ENCODE data around the gene GDAP1L1.
"Not testable (repeated sequence)": the region's sequence is repeated elsewhere in the genome, so short reads cannot be mapped to it uniquely, and the experiment has no call there.

Gene GDAP1L1

GRCh38 chr20:44256961-44257360 lies 9.9 kb downstream of the GDAP1L1 start:
- DNase-seq, result no peak

DNA sequence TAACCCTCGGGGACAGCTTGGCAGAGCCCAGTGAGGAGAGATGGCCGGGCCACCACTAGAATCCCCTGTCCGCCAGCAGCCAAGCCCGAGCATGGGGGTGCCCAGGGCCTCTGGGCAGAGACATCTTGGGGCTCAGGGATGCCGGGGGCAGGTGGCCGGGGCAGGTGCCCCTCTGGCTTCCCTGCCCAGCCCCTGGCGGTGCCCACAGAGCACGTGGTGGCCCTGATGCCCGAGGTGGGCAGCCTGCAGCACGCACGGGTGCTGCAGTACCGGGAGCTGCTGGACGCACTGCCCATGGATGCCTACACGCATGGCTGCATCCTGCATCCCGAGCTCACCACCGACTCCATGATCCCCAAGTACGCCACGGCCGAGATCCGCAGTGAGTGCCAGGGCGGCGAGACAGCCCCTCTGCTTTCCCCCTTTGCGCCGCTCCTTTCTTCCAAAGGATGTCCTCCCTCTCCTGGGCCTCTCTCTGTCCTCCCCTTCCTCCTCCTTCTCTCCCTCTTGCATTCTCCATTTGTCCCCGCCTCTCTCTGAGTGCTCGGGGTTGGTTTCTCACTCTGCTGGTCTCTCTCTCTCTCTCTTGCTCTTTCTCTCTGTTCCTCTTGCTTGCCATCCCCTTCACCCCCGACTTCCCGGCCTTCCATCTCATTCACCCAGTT lies 11.2 kb downstream of the GDAP1L1 start:
- DNase-seq, result no peak

GRCh38 chr20:44264287-44264686 lies 17.2 kb downstream of the GDAP1L1 start:
- DNase-seq, result no peak

GRCh38 chr20:44268802-44269201 lies 21.7 kb downstream of the GDAP1L1 start:
- DNase-seq, result no peak

GRCh38 chr20:44271915-44272663 lies 25.0 kb downstream of the GDAP1L1 start:
- DNase-seq, result no peak

GRCh38 chr20:44273231-44274215 lies 26.4 kb downstream of the GDAP1L1 start:
- DNase-seq, result no peak

- DNase-seq, result no peak
These were observed 27.4 kb downstream of the GDAP1L1 start for GRCh38 chr20:44274303-44275017.

DNA sequence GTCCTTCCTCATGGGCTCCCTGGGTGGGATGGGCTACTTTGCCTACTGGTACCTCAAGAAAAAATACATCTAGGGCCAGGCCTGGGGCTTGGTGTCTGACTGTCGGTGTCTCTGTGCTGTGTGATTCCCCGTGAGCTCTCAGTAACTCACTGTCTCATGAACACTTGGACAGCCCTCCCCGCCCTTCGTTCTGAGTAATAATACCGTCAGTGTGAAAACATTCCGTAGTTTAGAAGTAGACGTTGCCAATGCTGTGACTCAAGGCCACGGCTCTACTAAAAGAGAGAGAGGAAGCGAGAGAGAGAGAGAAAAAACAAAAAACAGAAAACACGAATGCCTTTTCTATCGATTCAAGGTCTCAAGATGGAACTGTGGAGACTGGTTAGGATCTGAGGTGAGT lies 32.1 kb downstream of the GDAP1L1 start:
- DNase-seq, result no peak

GRCh38 chr20:44280387-44280786 lies 33.3 kb downstream of the GDAP1L1 start:
- DNase-seq, result no peak

DNA sequence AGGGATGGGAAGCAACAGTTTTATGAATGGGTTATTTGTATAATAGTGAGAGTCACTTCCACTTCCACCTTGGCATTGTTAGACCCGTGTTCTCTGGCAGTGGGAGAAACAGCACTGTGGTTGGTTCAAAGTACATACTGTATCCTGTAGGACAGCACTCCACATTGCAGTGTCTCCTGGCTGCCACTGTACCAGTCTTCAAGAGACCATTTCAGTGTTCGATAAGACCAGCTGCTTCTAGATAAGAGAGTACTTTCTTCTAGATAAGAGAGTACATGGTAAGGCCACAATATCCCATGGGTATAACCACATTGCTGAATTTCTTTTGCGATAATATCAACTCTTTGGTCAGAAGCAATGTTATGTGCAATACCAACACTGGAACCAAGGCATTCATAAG lies 35.1 kb downstream of the GDAP1L1 start:
- DNase-seq, result no peak

- no peak for DNase-seq
These were observed 36.9 kb downstream of the GDAP1L1 start for GRCh38 chr20:44284032-44284431.

- DNase-seq, result no peak
These were observed 40.4 kb downstream of the GDAP1L1 start for GRCh38 chr20:44287272-44288097.

- DNase-seq, result no peak
These were observed 41.1 kb downstream of the GDAP1L1 start for GRCh38 chr20:44288252-44288651.

DNA sequence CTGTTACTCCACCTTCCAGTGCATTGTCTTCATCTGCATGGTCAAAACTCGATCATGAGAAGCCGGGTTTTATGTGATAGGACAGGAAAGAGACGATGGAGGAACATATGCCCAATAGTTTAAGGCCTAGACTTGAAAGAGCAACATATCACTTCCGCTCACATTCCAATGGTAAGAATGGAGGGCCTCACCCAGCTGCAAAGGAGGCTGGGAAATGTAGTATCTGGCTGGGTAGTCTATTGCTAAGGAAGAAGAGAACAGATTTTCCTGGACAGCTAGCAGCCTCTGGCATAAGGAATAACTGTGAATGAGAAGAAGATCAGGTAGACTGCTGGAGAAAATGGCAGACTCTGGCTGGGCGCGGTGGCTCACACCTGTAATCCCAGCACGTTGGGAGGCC lies 44.6 kb downstream of the GDAP1L1 start:
- DNase-seq, result no peak

GRCh38 chr20:44296011-44296410 lies 48.9 kb downstream of the GDAP1L1 start:
- DNase-seq, result no peak

GRCh38 chr20:44297721-44298120 lies 50.6 kb downstream of the GDAP1L1 start:
- DNase-seq, result no peak

DNA sequence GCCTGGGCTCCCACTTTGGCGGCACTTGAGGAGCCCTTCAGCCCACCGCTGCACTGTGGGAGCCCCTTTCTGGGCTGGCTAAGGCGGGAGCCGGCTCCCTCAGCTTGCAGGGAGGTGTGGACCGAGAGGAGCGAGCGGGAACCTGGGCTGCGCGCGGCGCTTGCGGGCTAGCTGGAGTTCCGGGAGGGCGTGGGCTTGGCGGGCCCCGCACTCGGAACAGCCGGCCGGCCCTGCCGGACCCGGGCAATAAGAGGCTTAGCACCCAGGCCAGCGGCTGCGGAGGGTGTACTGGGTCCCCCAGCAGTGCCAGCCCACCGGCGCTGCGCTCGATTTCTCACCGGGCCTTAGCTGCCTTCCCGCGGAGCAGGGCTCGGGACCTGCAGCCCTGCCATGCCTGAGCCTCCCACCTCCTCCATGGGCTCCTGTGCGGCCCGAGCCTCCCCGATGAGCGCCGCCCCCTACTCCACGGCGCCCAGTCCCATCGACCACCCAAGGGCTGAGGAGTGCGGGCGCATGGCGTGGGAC lies 52.0 kb downstream of the GDAP1L1 start:
- not testable (repeated sequence) for DNase-seq

- DNase-seq, result no peak
These were observed 54.2 kb downstream of the GDAP1L1 start for GRCh38 chr20:44301285-44301684.

DNA sequence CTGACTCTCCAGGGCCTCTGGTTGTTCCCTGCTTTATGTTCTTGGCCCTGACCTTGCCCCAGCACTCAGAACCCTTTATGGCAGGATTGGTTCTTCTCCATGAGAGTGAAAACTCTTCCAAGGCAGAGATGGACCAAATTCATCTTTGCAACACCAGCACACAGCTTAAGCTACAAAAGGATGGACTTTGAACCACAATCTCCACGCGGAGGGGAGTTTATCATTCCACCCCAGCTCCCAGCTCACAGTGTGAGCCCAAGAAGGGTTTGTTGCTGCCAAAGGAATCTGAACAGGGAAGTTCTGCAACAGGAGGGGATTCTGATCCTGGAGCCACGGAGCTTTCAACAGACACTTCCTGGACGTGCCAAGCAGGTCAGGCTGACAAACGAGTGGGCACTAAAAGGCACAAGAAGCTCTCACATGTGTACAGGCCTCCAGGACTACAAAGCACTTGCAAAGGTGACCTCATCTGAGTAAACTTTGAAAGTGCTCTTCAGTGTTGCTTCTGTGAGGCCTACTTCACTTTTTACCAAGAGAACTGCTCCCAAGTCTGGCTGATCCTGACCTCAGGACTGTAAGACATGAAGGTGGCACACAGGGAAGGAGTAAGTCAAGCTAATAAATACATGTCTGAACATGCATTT lies 55.0 kb downstream of the GDAP1L1 start:
- no peak for DNase-seq

GRCh38 chr20:44302736-44303135 lies 55.6 kb downstream of the GDAP1L1 start:
- DNase-seq, result no peak

DNA sequence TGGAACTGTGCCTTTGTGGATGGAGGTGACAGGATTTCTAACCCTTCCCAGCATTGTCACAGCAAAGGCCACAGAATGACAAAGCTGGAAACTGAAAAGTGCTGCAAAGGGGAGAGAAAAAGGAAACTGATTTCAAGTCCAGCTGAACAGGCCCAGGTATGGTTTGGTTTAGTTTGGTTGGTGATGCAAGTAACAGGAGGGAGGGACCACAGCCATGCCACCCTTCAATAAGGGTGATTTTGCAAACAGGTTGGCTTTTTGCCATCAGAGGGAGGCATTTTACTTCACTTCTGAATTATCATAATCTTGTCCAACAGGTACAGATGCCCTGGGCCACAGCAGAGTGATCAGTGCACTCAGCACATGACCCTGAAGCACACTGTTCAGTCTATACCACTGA lies 57.3 kb downstream of the GDAP1L1 start:
- no peak for DNase-seq
